Esophagus squamous epithelium (tissue), 4 donors: ENCODE results near the gene COL27A1.

Experiments used
- POLR2A ChIP-seq, 4 donors: fragments of 450-650 bp; IDR thresholded peaks; one replicate each; pipeline ENCODE4 v1.6.1; 2017; ENCODE audit warnings: antibody characterized with exemption in 4 of 4, mild to moderate bottlenecking in 4 of 4, moderate library complexity in 3 of 4
- TF ChIP-seq, protein P1 (sequence below), 6 experiments: fragments of 450-650 bp in 4 of 6; fragments of 200-600 bp in 2 of 6; sonication (generic) in 2 of 6; IDR thresholded peaks; one replicate each; pipeline ENCODE4 v1.5.1; 2016 to 2019; ENCODE audit warnings: antibody characterized with exemption in 6 of 6, mild to moderate bottlenecking in 4 of 6, moderate library complexity in 4 of 6

DNA sequence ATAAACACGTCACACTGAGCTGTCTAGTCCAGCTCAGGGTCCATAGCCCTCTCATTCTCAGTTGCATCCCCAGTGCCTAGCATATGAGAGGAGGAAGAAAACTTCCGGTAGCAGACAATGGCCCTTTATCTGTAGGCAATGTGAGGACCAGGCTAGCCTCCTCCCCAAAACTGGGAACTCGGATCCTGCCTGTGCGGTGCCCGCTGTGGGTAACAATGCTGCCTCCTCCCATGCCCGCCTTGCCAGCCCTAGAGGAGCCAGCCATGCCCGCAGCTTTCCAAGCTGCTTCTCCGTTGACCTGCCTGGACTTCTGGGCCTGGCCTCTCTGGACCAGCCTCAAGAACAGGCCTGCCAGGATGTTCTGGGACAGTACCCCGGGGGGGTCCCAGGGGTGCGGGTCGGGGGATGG, 93.0 kb downstream of the COL27A1 start:
- TF ChIP-seq POLR2A (IDR thresholded peaks at IDR 0.05), result no peak
- TF ChIP-seq, protein P1, sequence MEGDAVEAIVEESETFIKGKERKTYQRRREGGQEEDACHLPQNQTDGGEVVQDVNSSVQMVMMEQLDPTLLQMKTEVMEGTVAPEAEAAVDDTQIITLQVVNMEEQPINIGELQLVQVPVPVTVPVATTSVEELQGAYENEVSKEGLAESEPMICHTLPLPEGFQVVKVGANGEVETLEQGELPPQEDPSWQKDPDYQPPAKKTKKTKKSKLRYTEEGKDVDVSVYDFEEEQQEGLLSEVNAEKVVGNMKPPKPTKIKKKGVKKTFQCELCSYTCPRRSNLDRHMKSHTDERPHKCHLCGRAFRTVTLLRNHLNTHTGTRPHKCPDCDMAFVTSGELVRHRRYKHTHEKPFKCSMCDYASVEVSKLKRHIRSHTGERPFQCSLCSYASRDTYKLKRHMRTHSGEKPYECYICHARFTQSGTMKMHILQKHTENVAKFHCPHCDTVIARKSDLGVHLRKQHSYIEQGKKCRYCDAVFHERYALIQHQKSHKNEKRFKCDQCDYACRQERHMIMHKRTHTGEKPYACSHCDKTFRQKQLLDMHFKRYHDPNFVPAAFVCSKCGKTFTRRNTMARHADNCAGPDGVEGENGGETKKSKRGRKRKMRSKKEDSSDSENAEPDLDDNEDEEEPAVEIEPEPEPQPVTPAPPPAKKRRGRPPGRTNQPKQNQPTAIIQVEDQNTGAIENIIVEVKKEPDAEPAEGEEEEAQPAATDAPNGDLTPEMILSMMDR (IDR thresholded peaks at IDR 0.05), result no peak
